ENCODE results near the gene RBMS2. TPM values are rescaled to one million over a fixed set of nuclear protein-coding genes. Genes with fewer than 3 reads are reported as not detected.

The RBMS2 gene
- polyA plus RNA-seq, 2 of the 4 experiments (the other 2 are of a cell fraction), result 13.3 to 46.4 TPM

DNA sequence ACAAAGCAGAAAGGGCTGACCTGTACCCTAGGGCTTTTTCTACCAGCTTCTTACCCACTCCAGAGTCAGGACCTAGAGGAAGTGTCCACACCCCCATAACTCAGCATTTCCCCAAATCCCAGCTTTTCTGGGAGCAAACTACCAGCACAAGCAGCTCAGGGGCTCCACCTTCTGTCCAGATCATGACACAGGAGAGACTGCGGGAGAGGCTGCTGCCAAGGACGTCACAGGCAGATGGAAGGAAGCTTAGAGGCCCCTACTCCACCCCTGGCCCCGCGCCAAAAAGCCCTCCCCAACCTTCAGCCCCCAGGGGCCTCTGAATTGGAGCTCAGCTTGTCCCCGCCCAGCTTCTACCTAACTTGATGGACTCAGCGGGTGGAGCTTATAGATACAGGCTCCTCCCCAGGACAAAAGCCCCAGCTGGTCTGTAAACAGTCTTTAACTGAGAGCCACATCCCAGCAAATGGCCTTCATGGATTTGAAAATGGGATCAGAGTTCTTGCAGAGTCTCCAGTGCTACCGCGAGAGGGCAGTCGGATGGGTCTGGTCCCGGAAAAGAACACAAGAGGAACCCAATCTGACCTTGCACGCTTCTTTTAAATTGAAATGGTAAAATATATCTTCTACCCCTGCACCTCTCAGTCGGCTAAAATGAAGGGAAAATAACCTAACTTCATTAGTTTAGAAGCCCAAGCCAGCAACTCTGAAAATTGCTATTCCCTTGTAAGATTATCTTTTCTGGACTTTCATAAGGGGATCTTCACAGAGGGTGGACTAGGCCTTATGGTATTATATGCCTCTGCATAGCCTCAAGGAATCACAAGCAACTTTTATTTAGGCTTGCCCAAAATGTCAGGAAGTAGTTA, 115.3 kb downstream of the RBMS2 start (continued):
- TF ChIP-seq, protein P1, sequence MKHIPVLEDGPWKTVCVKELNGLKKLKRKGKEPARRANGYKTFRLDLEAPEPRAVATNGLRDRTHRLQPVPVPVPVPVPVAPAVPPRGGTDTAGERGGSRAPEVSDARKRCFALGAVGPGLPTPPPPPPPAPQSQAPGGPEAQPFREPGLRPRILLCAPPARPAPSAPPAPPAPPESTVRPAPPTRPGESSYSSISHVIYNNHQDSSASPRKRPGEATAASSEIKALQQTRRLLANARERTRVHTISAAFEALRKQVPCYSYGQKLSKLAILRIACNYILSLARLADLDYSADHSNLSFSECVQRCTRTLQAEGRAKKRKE (CRISPR knock-in tag; IDR thresholded peaks at IDR 0.05; ENCODE audit: low read depth), result no peak
- TF ChIP-seq, protein P2, sequence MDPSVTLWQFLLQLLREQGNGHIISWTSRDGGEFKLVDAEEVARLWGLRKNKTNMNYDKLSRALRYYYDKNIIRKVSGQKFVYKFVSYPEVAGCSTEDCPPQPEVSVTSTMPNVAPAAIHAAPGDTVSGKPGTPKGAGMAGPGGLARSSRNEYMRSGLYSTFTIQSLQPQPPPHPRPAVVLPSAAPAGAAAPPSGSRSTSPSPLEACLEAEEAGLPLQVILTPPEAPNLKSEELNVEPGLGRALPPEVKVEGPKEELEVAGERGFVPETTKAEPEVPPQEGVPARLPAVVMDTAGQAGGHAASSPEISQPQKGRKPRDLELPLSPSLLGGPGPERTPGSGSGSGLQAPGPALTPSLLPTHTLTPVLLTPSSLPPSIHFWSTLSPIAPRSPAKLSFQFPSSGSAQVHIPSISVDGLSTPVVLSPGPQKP (IDR thresholded peaks at IDR 0.05; ENCODE audit: low read depth, low read length), result no peak
- TF ChIP-seq HOXA7 (CRISPR knock-in tag; IDR thresholded peaks at IDR 0.05) (no peak), ZNF302 (CRISPR knock-in tag; IDR thresholded peaks at IDR 0.05) (no peak), TP53 (CRISPR knock-in tag; IDR thresholded peaks at IDR 0.05) (no peak), SREBF2 (IDR thresholded peaks at IDR 0.05) (no peak), RARB (CRISPR knock-in tag; IDR thresholded peaks at IDR 0.05) (0 out of 2 replicates have a peak, but pooled peaks have one; percentile 25), EHMT2 (IDR thresholded peaks at IDR 0.05; ENCODE audit: low read depth) (no peak), FOSL2 (IDR thresholded peaks at IDR 0.05) (no peak), FOSL2 (CRISPR knock-in tag; IDR thresholded peaks at IDR 0.05) (no peak), KDM5A (IDR thresholded peaks at IDR 0.05) (no peak), CEBPB (IDR thresholded peaks at IDR 0.05) (no peak), ZSCAN20 (CRISPR knock-in tag; IDR thresholded peaks at IDR 0.05) (no peak), HDAC2 (IDR thresholded peaks at IDR 0.05) (no peak), ZFP36 (IDR thresholded peaks at IDR 0.05; ENCODE audit: borderline replicate concordance, partially characterized antibody) (no peak), JUN (IDR thresholded peaks at IDR 0.05) (peak in 1 of 2 experiments; percentile 82; a peak in 4 of 5 replicates), MAFK (IDR thresholded peaks at IDR 0.05; ENCODE audit: partially characterized antibody) (no peak), HEYL (CRISPR knock-in tag; IDR thresholded peaks at IDR 0.05) (no peak), CBX2 (IDR thresholded peaks at IDR 0.05; ENCODE audit: borderline replicate concordance, low read depth) (no peak), NPAS2 (CRISPR knock-in tag; IDR thresholded peaks at IDR 0.05; ENCODE audit: borderline replicate concordance) (no peak), NR3C1 (IDR thresholded peaks at IDR 0.05) (no peak), MYC (IDR thresholded peaks at IDR 0.05; ENCODE audit: borderline replicate concordance, low read length) (0 out of 2 replicates have a peak, but pooled peaks have one; percentile 2)
- TF ChIP-seq, protein P3, sequence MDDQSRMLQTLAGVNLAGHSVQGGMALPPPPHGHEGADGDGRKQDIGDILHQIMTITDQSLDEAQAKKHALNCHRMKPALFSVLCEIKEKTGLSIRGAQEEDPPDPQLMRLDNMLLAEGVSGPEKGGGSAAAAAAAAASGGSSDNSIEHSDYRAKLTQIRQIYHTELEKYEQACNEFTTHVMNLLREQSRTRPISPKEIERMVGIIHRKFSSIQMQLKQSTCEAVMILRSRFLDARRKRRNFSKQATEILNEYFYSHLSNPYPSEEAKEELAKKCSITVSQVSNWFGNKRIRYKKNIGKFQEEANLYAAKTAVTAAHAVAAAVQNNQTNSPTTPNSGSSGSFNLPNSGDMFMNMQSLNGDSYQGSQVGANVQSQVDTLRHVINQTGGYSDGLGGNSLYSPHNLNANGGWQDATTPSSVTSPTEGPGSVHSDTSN (IDR thresholded peaks at IDR 0.05), result peak; percentile 74
- TF ChIP-seq, protein P4, sequence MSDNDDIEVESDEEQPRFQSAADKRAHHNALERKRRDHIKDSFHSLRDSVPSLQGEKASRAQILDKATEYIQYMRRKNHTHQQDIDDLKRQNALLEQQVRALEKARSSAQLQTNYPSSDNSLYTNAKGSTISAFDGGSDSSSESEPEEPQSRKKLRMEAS (IDR thresholded peaks at IDR 0.05), result peak; percentile 55
- TF ChIP-seq, protein P5, sequence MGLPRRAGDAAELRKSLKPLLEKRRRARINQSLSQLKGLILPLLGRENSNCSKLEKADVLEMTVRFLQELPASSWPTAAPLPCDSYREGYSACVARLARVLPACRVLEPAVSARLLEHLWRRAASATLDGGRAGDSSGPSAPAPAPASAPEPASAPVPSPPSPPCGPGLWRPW (IDR thresholded peaks at IDR 0.05), result no peak
- TF ChIP-seq, protein P6, sequence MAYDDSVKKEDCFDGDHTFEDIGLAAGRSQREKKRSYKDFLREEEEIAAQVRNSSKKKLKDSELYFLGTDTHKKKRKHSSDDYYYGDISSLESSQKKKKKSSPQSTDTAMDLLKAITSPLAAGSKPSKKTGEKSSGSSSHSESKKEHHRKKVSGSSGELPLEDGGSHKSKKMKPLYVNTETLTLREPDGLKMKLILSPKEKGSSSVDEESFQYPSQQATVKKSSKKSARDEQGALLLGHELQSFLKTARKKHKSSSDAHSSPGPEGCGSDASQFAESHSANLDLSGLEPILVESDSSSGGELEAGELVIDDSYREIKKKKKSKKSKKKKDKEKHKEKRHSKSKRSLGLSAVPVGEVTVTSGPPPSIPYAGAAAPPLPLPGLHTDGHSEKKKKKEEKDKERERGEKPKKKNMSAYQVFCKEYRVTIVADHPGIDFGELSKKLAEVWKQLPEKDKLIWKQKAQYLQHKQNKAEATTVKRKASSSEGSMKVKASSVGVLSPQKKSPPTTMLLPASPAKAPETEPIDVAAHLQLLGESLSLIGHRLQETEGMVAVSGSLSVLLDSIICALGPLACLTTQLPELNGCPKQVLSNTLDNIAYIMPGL (CRISPR knock-in tag; IDR thresholded peaks at IDR 0.05; ENCODE audit: borderline replicate concordance), result no peak

Data from A549 (cell line).